Measurements from ENCODE around the gene NCAPD3.
"Not testable (repeated sequence)": the region's sequence is repeated elsewhere in the genome, so short reads cannot be mapped to it uniquely, and the experiment has no call there.

NCAPD3 gene

DNA sequence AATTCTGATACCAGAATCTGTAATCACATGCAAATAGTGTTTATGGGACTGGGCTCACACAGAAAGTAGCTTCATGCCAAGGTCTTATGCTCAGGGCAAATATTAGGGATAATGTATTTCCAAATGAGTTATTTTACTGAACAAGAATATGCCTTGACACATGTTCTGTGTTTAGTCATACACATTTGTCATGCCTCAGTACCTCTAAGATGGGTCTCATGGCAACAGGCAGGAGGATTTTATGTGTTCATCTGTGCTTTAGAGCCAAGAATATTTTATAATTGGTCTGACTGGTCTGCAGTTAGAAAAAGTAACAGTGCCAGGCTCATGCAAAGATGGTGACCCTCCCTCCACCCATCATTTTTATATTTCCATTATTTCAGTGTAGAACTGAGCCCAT is 105.8 kb downstream of the NCAPD3 start:
- Mint-ChIP-seq H3K9me3 (no peaks in the 10 kb centered on the region), H3K4me1 (ENCODE audit: low read depth in 2 of 2) (no peaks in the 10 kb centered on the region), H3K36me3 (ENCODE audit: insufficient read depth) (no peaks in the 10 kb centered on the region), H3K4me3 (no peak overlapping the region), H3K27me3 (peaks cover 10 to 20% of the 10 kb centered on the region in 2 donors), H3K27ac (no peak overlapping the region)
- ATAC-seq (replicated peaks) = no peak
- no peak for DNase-seq

DNA sequence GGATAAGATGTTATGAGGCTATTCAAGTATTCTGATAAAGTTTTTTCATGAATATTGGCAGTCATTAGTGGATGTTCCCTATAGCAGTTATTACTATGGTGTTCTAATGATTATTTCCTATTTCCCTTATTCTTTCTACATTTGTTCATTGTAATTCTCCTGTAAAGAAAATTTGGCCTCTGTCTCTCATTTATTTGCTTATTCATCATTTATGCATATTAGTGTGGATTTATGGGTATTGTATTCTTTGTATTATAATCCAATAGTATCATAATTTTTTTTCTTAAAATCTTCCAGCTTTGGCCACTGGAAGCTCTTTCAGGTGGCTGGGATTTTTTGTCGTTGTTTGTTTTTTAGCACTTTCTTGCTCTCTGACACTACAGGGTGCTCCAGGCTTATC is 107.6 kb downstream of the NCAPD3 start:
- ATAC-seq (replicated peaks) (no peak), DNase-seq (no peak)
- Mint-ChIP-seq H3K27me3 (peaks cover 3 to 9% of the 10 kb centered on the region in 2 donors), H3K9me3 (no peaks in the 10 kb centered on the region), H3K36me3 (ENCODE audit: insufficient read depth) (peaks cover under 1% of the 10 kb centered on the region), H3K4me1 (ENCODE audit: low read depth in 2 of 2) (no peaks in the 10 kb centered on the region), H3K27ac (no peak overlapping the region), H3K4me3 (no peak overlapping the region)

DNA sequence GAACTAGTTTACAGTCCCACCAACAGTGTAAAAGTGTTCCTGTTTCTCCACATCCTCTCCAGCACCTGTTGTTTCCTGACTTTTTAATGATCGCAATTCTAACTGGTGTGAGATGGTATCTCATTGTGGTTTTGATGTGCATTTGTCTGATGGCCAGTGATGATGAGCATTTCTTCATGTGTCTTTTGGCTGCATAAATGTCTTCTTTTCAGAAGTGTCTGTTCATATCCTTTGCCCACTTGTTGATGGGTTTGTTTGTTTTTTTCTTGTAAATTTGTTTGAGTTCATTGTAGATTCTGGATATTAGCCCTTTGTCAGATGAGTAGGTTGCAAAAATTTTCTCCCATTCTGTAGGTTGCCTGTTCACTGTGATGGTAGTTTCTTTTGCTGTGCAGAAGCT is 110.0 kb downstream of the NCAPD3 start:
- H3K9me3 Mint-ChIP-seq; H3K27me3 Mint-ChIP-seq; H3K4me1 Mint-ChIP-seq (ENCODE audit: low read depth in 2 of 2); H3K4me3 Mint-ChIP-seq; ATAC-seq (replicated peaks); H3K36me3 Mint-ChIP-seq (ENCODE audit: insufficient read depth); H3K27ac Mint-ChIP-seq; DNase-seq: not testable (repeated sequence)

DNA sequence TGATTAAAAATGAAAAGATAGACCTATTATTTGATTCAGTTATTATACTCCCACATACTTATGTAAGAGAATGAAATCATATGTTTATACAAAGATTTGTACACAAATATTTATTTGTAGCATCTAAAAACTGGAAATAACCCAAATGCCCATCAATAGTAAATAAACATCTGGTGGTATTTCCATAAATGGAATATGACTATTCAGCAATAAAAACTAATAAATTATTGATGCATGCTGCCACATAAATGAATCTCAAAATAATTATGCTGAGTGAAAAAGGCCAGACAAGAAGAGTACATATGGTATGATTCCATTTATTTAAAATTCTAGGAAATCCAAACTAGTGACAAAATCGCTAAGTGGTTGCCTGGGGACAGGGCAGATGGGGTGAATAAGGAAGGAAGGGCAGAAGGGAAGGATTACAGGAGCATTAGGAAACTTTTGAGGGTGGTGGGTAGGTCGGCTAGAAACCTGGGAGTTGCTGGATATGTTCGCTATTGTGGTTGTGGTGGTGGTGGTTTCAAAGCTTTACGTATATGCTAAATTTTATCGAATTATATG is 113.4 kb downstream of the NCAPD3 start:
- Mint-ChIP-seq H3K9me3 (no peaks in the 10 kb centered on the region), H3K4me1 (ENCODE audit: low read depth in 2 of 2) (no peaks in the 10 kb centered on the region), H3K4me3 (no peak overlapping the region), H3K27me3 (no peaks in the 10 kb centered on the region), H3K27ac (no peak overlapping the region), H3K36me3 (ENCODE audit: insufficient read depth) (peaks cover 4% of the 10 kb centered on the region)
- ATAC-seq (replicated peaks) = no peak
- DNase-seq = no peak
